ENCODE data around the gene MFN1. TPM values are rescaled to one million over a fixed set of nuclear protein-coding genes. Genes with fewer than 3 reads are reported as not detected.

The MFN1 gene
- total RNA-seq, 4 donors from 2014 or later = 43.3 to 45.7 (median 44.6) TPM

- intact Hi-C loops (cut with DNase I) = loop anchor here (10.0 kb wide), 1 partner anchor 205 kb away; no protein-coding TSS in a partner anchor
Observed at GRCh38 chr3:179309225-179310078, 38.1 kb upstream of the MFN1 start.

GRCh38 chr3:179318876-179319275, 28.6 kb upstream of the MFN1 start:
- H3K4me1 ChIP-seq = no peaks in the 10 kb centered on the region
- no peaks in the 10 kb centered on the region for H3K36me3 ChIP-seq
- H3K27ac ChIP-seq = no peak overlapping the region
- no peak for DNase-seq
- TF ChIP-seq POLR2A (IDR thresholded peaks at IDR 0.05) (no peak), CTCF (IDR thresholded peaks at IDR 0.05) (no peak)
- 89 to 93% methylated on average over 2 of the region's 2 CpGs for WGBS, 2 donors
- no peaks in the 10 kb centered on the region for H3K9me3 ChIP-seq
- intact Hi-C loops (cut with DNase I) = loop anchor here (5.0 to 10.0 kb wide), 2 partner anchors 214 to 302 kb away; no protein-coding TSS in a partner anchor
- no peaks in the 10 kb centered on the region for H3K27me3 ChIP-seq
- H3K4me3 ChIP-seq (replicated peaks in 1 of 3) = no peak overlapping the region

More at GRCh38 chr3:179309225-179310078, 38.1 kb upstream of the MFN1 start:
- no peak overlapping the region for H3K4me3 ChIP-seq (replicated peaks in 1 of 3)
- H3K27ac ChIP-seq = no peak overlapping the region
- no peak for DNase-seq
- H3K27me3 ChIP-seq = no peaks in the 10 kb centered on the region
- TF ChIP-seq CTCF (IDR thresholded peaks at IDR 0.05) = no peak
- TF ChIP-seq POLR2A (IDR thresholded peaks at IDR 0.05) = no peak
- H3K9me3 ChIP-seq = no peaks in the 10 kb centered on the region
- 56 to 78% methylated on average over 1 of the region's 1 CpG for WGBS, 2 donors
- no peaks in the 10 kb centered on the region for H3K4me1 ChIP-seq
- H3K36me3 ChIP-seq = no peaks in the 10 kb centered on the region

GRCh38 chr3:179321668-179322285, 25.7 kb upstream of the MFN1 start:
- H3K4me1 ChIP-seq = peaks cover 9 to 12% of the 10 kb centered on the region in 2 donors
- WGBS, 2 donors = 45 to 50% methylated on average over 10 of the region's 10 CpGs
- no peaks in the 10 kb centered on the region for H3K27me3 ChIP-seq
- no peaks in the 10 kb centered on the region for H3K9me3 ChIP-seq
- intact Hi-C loops (cut with DNase I) = loop anchor here (5.0 kb wide), 1 partner anchor 174 kb away; the partner anchor contains the start of gene PIK3CA
- peak overlapping the region in 1 of 3 donors; percentile 97 for H3K27ac ChIP-seq
- TF ChIP-seq CTCF (IDR thresholded peaks at IDR 0.05) (peak in 3 of 6 experiments; percentile 21 to 33 (median 27)), POLR2A (IDR thresholded peaks at IDR 0.05) (no peak)
- DNase-seq = no peak
- no peak overlapping the region for H3K4me3 ChIP-seq (replicated peaks in 1 of 3)
- peaks cover 0 to 5% of the 10 kb centered on the region in 2 donors for H3K36me3 ChIP-seq

GRCh38 chr3:179322286-179323196, 25.0 kb upstream of the MFN1 start, which contains the start of gene ZNF639:
Gene ZNF639 (plus strand): TSS chr3:179323031. CDS start chr3:179328294, 5,263 bp downstream.
- Histone ChIP-seq H3K36me3 (peaks cover 0 to 5% of the 10 kb centered on the region in 2 donors), H3K4me3 (replicated peaks in 1 of 3) (peak within 1 kb of the TSS; percentile 55 to 85 (median 83)), H3K9me3 (no peaks in the 10 kb centered on the region), H3K4me1 (peaks cover 9 to 12% of the 10 kb centered on the region in 2 donors), H3K27ac (peak within 1 kb of the TSS; percentile 97 to 99 (median 98)), H3K27me3 (no peaks in the 10 kb centered on the region)
- intact Hi-C loops (cut with DNase I) = loop anchor here (5.0 kb wide), 1 partner anchor 175 kb away; the partner anchor contains the start of gene PIK3CA
- TF ChIP-seq CTCF (IDR thresholded peaks at IDR 0.05) = peak; percentile 41 to 88 (median 86)
- peak; percentile 68 to 85 for TF ChIP-seq POLR2A (IDR thresholded peaks at IDR 0.05)
- 1 to 2% methylated on average over 14 to 33 of the region's 75 CpGs for WGBS, 2 donors
- peak; percentile 85 to 87 for DNase-seq
